Eye (tissue), 1 donor: Measurements from ENCODE around the gene THADA.

ENCODE experiments used
- DNase-seq: peaks from one replicate; pipeline ENCODE4 v3.0.0-alpha.2; 2015

Gene THADA

DNA sequence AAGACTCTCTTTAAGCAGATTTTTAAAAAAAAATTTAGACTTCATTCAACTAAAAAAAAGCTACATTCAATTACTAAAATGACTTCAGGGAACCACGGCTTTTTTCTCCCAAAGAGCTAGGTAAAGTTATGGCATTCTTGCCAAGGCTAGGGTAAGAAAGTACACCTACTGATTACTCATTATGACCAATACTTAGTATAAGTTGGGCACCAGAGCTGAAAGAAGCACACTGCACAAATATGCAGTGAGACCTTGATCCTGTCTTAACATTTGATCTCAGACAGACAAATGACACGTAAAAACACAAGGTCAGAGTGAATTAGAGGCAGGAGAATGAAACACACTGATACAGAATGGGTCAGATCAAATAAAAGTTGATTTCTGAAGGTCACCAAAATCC lies 88.7 kb downstream of the THADA start:
- DNase-seq: no peak

DNA sequence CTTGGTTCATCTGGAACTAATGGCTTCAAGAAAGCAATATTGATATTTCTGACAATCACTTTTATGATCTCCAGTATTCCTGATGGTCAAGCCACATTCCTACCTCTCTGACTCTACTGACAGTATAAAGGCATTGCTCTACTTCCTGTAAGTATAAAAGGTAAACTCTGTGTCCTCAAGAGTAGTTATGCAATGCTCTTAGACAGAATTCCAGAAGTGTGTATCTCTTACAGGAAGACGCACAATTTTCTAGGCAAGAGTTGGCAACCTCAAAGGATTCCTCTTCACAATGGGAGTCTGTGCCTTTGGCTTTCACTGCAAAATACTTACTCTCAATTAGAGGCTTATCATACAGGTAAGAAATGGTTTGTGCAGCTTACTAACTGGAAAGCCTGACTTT lies 100.1 kb downstream of the THADA start:
- DNase-seq: no peak

DNA sequence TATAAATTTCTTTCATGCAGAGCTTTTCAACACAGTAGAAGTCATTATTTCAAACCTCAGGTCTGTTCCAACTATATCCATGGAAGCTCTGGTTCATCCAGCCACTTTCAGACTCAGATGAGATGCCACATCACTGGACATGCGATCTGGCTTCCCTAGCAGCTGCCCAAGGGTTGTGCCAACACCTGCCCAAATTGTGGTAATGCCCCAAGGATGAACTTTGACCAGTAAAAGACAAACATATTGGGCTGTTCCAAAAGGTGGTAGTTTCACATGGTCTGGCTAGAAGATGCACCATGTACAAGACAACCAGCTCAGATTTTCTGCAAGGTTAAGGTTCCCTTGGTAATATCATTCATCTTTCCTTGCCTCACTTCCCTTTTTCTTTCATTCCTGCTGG lies 101.9 kb downstream of the THADA start:
- no peak for DNase-seq

DNA sequence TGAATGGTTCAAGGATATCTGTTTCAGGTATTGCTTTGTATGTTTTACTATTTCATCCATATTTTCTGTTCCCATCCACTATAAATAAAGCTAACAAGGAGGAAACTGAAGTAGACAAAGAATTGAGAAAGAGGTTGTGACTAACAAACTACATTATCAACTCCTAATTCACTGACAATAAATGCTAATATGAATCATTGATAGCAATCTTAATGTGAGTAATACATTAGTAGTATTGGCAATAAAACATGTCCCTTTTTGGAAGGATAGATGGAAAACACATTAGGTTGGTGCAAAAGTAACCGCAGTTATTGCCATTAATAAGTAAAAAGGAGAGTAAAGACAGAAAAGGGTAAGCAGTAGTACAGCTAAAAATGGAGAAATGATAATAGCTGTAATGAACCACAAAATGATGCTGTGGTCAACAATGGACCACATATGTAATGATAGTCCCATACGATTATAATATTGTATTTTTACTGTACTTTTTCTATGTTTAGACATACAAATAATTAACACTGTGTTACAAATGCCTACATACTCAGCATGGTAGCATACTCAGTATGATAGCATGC lies 104.7 kb downstream of the THADA start:
- no peak for DNase-seq

DNA sequence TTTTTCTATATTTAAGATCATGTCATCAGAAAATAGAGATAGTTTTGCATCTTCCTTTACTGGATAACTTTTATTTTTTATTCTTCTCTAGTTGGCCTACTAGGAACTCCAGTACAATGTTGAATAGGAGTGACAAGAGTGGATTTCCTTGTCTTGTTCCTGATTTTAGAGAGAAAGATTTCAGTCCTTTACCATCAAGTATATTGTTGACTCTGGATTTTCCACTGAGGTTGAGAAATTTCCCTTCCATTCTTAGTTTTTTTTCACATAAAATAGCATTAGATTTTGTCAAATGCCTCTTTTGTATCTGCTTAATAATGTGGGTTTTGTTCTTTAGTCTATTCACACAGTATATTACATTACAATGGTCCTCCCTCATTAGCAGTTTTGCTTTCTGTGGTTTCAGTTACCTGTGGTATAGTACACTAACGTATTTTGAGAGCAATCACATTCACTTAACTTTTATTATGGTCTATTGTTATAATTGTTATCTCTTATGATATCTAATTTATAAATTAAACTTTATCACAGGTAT lies 105.5 kb downstream of the THADA start:
- no peak for DNase-seq

DNA sequence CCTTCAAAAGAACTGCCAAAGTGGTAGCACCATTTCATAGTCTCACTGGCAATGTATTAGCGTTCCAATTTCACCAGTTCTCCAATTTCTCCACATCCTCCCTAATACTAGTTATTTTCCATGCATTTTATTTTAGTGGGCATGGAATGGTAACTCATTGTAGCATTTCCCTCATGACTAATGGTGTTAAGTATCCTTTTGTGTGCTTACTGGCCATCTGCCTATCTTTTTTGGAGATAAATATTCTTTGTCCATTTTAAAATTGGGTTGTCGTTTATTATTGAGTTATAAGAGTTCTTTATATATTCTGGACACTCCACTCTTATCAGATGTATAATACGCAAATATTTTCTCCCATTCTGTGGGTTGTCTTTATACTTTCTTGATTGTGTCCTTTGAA lies 107.1 kb downstream of the THADA start:
- no peak for DNase-seq

DNA sequence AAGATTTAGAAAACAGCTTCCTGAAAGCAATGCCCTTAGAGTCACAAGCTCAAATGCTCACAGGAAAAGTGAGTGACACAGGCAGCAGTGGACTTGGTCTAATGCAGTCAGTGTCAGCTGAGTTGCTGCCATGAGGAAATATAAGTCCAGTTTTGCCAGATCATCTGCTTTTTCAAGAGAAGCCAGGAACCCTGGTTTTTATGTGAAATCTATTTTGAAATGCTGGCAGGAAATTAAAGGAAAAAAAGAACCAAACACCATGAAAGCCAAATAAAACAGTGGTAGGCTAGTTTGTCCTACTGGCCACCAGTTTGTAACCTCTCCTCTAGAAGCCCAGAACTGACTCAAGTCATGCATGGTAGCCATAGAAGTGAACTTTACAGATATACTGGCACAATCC lies 109.2 kb downstream of the THADA start:
- DNase-seq: no peak

DNA sequence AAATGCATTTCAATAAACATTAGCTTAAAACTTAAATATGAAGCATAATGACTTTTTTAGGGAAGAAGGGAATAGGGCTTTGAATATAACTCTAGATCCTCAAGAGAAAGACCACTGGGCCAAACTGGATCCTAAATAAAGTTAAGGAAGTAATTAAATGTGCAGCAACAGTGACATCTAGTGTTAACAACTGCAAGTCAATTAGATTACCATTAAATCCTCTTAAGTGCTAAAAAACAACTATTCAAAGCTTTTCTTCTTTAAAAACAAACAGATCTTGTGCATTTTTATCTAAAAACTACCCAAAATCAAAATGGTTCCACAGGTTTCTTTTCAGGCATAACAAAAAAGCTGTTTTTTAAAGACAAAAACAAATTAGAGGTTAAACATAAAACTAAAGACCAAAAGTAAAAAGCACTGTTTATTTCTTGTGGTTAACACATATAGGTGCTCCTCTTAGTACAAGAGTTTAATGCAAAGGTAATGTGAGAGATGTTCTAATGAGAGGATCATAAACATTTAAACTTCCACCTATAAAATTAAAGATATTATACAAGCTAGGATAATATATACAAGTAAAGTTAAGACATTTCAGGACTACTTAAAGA lies 111.4 kb downstream of the THADA start:
- DNase-seq: peak; percentile 89

DNA sequence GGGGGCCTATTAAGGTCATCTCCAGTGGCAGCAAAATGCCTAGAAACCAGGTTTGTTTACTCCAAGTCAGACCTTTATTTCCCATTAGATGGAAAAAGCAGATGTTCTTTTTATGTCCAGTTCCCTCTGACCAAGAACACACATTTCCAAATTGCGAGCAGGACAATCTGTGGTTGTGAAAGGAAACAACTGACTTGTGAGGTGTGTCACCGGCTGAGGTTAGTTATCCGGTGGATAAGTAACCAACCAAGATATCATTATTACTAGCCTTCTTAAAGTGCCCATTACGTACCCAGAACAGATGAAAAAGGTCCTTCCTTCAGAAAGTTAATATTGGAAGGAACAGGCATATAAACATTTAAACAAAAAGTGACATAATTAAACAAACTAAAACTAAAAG lies 112.9 kb downstream of the THADA start:
- DNase-seq: no peak

DNA sequence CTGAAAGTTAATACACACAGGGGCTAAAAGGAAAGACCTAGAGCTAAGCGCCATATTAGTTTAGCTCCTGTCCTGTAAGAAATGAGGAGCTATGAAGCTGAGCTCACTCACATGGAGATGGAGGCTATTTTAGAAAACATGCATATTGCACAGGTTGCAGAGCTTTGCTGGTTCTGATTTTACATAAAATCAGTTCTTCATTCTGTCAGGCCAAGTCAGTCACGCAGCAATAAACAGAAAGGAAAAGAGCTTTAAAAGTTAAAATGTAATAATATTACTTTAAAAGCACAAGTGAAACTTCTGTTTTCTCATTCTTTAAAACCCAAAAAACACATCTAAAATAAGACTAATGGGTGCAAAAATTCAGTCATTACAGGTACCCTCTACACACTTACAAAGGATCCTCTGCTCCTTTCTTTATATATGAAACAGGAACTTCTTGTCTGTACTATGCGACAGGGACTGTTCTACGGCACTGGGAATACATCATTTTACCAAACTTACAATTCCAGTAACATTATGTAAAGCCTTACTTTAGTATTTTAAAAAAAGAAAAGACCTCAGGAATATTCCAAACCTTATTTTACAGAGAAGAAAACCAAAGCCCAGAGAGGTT lies 113.8 kb downstream of the THADA start:
- no peak for DNase-seq

DNA sequence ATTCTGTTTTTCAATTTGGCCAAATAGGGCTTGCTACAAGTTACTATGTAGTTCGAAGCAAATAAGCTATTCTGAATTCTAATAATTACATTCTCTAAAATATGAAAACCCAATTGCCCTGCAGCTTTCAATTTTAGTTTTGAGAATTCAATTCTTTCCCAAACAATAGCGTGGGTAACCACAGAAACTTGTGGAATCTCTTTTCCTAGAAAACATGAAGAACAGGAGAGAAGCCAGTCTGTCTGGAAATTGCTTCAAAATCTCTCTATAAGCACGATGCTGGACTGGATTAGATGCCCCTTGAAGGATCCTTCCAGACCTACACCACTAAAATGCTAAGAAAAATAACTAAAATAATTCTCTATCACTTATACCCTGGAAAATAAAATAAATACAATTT lies 115.0 kb downstream of the THADA start:
- no peak for DNase-seq

DNA sequence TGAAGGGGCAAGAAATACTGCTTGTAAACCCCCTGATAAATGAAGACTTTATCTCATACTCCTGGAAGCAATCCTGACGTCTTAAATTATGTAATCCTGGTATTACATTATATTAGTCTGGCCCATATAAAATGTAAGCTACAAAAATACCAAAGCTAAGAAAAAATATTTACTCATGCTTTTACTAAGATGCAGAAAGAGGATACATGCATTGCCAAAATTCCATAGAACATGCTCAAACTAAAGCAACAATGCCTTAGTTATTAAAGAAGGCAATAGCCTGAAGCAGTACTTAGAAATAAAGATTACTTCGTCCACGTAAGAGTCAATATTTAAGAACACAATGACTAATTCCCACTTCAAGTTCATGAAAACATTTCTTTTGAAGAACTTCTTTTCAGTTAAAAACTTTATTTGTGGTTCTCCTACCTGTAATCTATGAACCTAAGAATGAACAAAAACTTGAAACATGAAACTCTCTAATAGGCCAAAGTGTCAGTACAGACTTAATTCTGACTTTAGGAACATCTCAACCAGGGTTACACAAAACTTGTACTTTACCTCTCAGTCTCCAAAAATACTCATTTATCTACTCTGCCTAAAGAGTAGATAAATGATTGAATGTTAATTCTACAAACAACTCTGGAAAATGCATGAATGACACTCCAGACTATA lies 117.3 kb downstream of the THADA start:
- DNase-seq: no peak

DNA sequence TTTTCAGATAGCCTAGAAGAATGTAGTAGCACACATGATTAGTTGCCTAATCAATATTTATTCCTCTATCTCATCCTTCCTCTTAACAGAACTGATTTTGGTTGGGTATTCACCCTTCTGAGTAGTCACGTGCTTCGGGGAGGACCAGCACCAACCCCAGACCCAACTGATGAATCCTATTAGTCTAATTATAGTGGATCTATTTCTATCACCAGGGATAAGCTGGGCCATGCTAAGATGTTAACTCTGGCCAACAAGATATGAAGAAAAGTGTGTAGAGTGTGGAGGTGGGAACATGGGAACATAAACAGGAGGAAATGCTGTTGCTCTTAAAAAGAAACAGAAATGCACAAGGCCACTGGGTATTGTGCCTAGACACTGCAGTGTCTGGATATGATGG lies 119.9 kb downstream of the THADA start:
- DNase-seq: no peak

DNA sequence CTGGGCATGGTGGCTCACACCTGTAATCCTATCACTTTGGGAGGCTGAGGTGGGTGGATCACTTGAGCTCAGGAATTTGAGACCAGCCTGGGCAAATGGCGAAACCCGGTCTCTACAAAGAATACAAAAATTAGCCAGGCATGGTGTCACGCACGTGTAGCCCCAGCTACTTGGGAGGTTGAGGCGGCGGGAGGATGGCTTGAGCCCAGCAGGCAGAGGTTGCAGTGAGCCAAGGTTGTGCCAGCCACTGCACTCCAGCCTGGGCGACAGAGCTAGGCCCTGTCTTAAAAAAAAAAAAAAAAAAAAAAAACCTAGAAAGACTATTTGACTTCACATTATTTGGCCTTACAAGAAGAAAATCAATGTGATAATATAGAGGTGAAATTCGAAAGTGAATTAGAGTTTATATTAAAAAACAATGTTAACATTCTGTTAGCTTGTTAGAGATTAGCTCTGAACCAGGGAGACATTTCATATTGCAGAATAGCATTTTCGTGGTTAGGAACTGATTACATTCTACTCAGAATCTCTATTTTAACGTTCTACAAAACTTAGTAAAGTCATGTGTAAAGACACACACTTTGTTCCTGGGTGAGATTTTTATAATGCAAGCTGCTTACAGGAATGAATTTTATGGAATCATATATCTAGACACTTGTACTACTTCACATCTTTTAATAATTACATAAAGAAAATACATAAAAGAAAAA lies 120.5 kb downstream of the THADA start:
- no peak for DNase-seq

DNA sequence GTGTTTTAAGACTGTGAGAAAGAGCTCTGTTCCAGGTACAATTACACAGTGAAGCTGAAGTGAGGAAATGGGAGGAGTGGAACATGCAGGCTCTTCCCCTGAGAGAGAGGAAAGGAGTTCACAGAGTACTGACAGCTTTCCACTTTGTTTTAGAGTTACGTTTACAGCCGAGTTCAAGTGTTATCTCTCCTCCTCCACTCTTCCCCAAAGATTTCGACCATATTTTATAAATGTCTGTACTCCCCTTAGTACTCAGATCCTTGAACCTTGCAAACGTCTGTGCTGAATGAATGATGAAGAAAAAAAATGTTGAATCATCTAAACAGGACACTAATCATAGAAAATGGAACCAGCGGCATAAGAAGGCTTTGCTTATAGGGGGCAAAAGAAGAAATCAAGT lies 121.6 kb downstream of the THADA start:
- no peak for DNase-seq

DNA sequence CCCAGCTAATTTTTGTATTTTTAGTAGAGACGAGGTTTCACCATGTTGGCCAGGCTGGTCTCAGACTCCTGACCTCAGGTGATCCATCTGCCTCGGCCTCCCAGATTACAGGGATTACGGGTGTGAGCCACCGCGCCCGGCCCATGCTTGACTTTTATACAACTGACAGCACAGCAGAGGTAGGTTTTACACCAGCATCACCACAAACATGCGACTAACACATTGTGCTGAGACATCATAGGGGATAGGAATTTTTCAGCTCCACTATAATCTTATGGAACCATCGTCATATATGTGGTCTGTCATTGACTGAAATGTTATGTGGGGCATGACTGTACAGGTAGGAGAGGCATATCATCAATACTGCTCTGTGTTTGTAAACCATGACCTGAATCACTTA lies 122.1 kb downstream of the THADA start:
- no peak for DNase-seq

DNA sequence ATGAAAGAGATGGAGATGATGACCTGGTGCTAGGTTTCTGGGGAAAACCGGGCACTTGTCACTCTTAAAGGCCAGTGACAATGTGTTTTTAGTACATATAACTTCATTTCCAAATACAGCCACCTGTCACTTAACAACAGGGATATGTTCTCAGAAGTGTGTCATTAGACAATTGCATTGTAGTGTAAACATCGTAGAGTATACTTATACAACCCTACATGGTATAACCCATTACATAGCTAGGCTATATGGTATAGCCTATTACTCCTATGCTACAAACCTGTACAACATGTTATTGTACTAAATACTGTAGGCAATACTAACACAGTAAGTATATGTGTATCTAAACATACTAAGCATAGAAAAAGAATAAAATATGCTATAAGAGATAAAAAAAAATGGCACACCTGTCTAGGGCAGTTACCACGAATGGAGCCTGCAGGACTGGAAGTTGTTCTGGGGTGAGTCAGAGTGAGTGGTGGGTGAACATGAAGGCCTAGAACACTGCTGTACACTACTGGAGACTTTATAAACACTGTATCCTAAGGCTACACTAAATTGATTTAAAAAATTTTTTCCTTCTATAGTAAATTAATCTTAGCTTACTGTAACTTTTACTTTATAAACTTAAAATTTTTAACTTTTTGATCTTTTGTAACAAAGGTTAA lies 123.2 kb downstream of the THADA start:
- DNase-seq: no peak

DNA sequence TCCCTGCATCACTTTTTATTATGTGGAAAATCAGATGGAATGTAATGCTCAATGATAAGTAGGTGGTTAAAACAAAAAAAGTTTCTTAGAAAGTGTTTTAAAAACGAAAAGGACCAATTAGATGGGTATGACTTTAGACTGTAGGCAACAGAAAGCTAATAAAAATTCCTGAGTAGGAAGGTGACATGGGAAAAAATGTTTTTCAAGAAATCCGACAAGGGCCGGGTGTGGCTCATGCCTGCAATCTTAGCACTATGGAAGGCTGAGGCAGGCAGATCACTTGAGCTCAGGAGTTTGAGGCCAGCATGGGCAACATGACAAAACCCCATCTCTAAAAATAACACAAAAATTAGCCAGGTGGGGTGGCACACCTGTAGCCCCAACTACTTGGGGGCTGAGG lies 126.1 kb downstream of the THADA start:
- no peak for DNase-seq

DNA sequence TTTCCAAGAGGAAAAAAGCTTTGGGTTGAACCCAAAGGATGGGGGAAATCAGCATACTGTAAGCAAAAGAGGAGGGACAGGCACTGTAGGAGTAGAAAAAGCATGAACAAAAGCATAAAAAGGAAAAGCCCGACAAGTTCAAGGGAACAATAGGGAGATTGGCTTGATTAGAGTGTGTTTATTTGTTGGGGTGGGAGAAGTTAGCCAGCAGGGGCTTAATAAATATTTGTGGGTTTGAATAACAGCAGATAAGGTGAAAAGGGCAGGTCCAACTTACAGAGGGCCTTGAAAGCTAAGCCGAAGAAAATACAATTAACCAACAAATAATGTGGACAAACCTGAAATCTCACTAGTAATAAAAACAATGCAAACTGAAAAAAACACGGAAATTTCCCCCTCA lies 126.7 kb downstream of the THADA start:
- no peak for DNase-seq

DNA sequence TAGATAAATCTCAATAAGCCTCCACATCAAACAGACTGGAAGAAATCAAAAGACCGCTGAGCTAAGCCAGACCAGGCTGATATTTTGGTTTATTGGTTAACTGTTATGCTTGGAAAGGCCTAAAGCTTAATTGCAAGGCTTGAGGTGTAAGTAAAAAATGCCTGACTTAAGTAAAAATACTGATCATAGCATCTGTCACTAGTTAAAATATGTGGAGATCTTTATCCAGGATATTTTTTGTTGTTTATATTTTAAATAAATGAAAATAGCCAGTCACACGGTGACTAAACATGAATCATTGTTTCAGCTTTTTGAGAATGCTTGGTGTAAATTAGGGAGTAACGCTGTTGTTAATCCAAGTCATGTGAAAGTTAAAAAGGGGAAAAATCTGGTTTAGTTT lies 127.9 kb downstream of the THADA start:
- DNase-seq: peak; percentile 47

DNA sequence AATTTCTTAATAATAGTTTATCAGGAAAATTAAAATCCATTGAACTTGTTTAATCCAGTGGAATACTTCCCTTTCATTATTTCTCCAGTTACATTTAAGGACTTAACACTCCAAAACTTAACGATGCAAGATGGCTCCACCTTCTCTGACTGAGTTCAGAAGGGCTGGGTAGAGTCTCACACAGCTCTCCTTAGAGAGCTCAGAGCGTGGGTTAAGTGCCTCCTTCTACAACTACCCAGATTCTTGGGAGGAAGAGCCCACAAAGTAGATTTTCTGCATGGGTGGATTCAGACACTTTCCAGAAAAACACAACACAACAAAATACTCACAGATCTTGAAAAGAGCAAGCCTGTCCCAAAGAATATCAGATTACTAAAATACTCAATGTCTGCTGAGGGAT lies 130.6 kb downstream of the THADA start:
- no peak for DNase-seq

DNA sequence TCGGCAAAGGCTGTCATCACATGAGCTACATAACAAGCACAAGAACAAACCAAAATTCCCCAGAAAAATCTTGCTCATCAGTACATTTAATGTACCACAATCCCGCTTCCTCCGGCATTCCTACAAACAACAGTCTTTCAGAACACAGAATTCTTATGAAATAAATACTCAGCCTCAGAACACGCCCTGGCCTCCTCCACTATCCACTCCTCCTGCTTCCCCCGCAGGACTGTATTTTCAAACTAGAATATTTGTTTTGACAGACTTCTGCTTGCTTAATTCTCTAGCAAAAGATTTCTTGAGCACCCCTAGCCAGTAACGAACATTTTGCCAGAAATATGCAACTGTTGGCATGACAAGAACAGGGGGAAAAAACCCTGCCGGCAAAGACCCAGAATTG lies 131.2 kb downstream of the THADA start:
- DNase-seq: no peak
